Liver (tissue), 3 donors: ENCODE data around the gene TMEM106A.

Experiments
- ATF3 ChIP-seq: IDR thresholded peaks from 2 replicates; pipeline ENCODE4 v1.6.1; 2016; ENCODE audit warnings: antibody characterized with exemption
- CTCF ChIP-seq: fragments of 150-350 bp; IDR thresholded peaks from 2 replicates; pipeline ENCODE4 v1.5.1; 2017; ENCODE audit warnings: improper control_type of control experiment, low read depth, low read length; ENCODE audit not compliant: missing input control
- FOXA1 ChIP-seq: IDR thresholded peaks from 2 replicates; pipeline ENCODE4 v1.6.1; 2016; ENCODE audit warnings: antibody characterized with exemption
- GABPA ChIP-seq, 2 donors: IDR thresholded peaks in 1 of 2; conservative IDR thresholded peaks in 1 of 2; 2 replicates each; pipeline ENCODE4 v1.6.1; 2016; ENCODE audit warnings: antibody characterized with exemption in 2 of 2, mild to moderate bottlenecking in 1 of 2, moderate library complexity in 1 of 2
- MAX ChIP-seq: IDR thresholded peaks from 2 replicates; pipeline ENCODE4 v1.6.1; 2016; ENCODE audit warnings: antibody characterized with exemption
- RAD21 ChIP-seq, 2 donors: IDR thresholded peaks; 2 replicates each; pipeline ENCODE4 v1.6.1; 2016; ENCODE audit warnings: antibody characterized with exemption in 2 of 2, mild to moderate bottlenecking in 2 of 2
- REST ChIP-seq: IDR thresholded peaks from 2 replicates; pipeline ENCODE4 v1.6.1; 2016; ENCODE audit warnings: antibody characterized with exemption, mild to moderate bottlenecking
- TAF1 ChIP-seq: conservative IDR thresholded peaks from 2 replicates; pipeline ENCODE4 v1.6.1; 2016; ENCODE audit warnings: antibody characterized with exemption, mild to moderate bottlenecking
- YY1 ChIP-seq: IDR thresholded peaks from 2 replicates; pipeline ENCODE4 v1.6.1; 2016; ENCODE audit warnings: antibody characterized with exemption, mild to moderate bottlenecking
- donor health status: healthy.
- donor health status: healthy.

- no peak for TF ChIP-seq CTCF
- no peak for TF ChIP-seq GABPA (IDR thresholded peaks at IDR 0.05 in 1 of 2, conservative IDR thresholded peaks at IDR 0.05 in 1 of 2)
- no peak for TF ChIP-seq MAX
- TF ChIP-seq REST: no peak
- no peak for TF ChIP-seq FOXA1
- no peak for TF ChIP-seq TAF1
- no peak for TF ChIP-seq YY1
- TF ChIP-seq ATF3: no peak
- no peak for TF ChIP-seq RAD21 (IDR thresholded peaks at IDR 0.05)
Measured at GRCh38 chr17:43219746-43220380, 8.2 kb downstream of the TMEM106A start.
